GM23338 (cell line): Measurements from ENCODE around the gene MTMR1.

Source experiments
- POLR2AphosphoS5 ChIP-seq: IDR thresholded peaks from 2 replicates; pipeline ENCODE4 v1.6.1; 2016; ENCODE audit warnings: antibody characterized with exemption, low read depth
- TF ChIP-seq, protein P1 (sequence below): IDR thresholded peaks from one replicate; pipeline ENCODE4 v1.6.1; 2018; ENCODE audit warnings: antibody characterized with exemption; ENCODE audit not compliant: unreplicated experiment

DNA sequence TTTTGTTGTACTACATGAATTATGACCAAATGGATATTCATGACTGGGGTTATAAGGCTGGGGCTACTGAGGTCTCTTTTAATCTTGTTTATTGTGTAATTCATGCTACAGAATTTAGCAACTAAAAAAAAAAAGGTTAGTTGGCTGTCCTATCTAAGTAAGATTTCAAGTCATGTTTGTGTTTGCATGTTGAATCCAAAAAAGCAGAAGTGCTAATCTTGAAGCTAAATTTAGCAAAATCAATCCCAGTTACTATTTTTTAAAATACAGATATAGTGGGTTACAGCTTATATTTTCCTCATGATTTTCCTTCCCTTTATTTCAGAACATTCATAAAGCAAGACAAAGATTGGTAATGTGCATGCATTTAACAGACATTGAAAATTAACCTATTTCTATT lies 19.4 kb downstream of the MTMR1 start:
- TF ChIP-seq, protein P1, sequence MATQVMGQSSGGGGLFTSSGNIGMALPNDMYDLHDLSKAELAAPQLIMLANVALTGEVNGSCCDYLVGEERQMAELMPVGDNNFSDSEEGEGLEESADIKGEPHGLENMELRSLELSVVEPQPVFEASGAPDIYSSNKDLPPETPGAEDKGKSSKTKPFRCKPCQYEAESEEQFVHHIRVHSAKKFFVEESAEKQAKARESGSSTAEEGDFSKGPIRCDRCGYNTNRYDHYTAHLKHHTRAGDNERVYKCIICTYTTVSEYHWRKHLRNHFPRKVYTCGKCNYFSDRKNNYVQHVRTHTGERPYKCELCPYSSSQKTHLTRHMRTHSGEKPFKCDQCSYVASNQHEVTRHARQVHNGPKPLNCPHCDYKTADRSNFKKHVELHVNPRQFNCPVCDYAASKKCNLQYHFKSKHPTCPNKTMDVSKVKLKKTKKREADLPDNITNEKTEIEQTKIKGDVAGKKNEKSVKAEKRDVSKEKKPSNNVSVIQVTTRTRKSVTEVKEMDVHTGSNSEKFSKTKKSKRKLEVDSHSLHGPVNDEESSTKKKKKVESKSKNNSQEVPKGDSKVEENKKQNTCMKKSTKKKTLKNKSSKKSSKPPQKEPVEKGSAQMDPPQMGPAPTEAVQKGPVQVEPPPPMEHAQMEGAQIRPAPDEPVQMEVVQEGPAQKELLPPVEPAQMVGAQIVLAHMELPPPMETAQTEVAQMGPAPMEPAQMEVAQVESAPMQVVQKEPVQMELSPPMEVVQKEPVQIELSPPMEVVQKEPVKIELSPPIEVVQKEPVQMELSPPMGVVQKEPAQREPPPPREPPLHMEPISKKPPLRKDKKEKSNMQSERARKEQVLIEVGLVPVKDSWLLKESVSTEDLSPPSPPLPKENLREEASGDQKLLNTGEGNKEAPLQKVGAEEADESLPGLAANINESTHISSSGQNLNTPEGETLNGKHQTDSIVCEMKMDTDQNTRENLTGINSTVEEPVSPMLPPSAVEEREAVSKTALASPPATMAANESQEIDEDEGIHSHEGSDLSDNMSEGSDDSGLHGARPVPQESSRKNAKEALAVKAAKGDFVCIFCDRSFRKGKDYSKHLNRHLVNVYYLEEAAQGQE, result no peak
- TF ChIP-seq POLR2AphosphoS5, result no peak
